SU-DHL-6 (cell line): Measurements from ENCODE around the gene EBI3.

Source experiments
- H2AFZ ChIP-seq: fragments of 200-600 bp; sonication (generic); 2 replicates; pipeline ENCODE4 v1.6.1; 2014; ENCODE audit warnings: low read depth, mild to moderate bottlenecking, moderate library complexity, mixed read lengths, antibody characterized with exemption, low read length; ENCODE audit not compliant: severe bottlenecking
- H3F3A ChIP-seq: fragments of 200-600 bp; shearing (Covaris generic); 2 replicates; pipeline ENCODE4 v1.6.0; 2016; ENCODE audit warnings: antibody characterized with exemption, mild to moderate bottlenecking; ENCODE audit not compliant: insufficient read depth
- H3K27ac ChIP-seq: fragments of 200-600 bp; sonication (generic); 2 replicates; pipeline ENCODE4 v1.5.1; 2016; ENCODE audit warnings: low read depth, mild to moderate bottlenecking, low read length, moderate library complexity, mixed read lengths
- H3K27me3 ChIP-seq: fragments of 200-600 bp; sonication (generic), shearing (Covaris generic); 2 replicates; pipeline ENCODE4 v1.6.0; 2014; ENCODE audit warnings: mild to moderate bottlenecking, low read length
- H3K36me3 ChIP-seq: fragments of 200-600 bp; sonication (generic); 2 replicates; pipeline ENCODE4 v1.6.1; 2014; ENCODE audit warnings: mild to moderate bottlenecking, low read length, mixed read lengths
- H3K4me2 ChIP-seq: fragments of 300-600, 200-600 bp; shearing (Covaris generic), sonication (generic); 2 replicates; pipeline ENCODE4 v1.6.0; 2014; ENCODE audit warnings: low read length, low read depth, mild to moderate bottlenecking; ENCODE audit not compliant: poor library complexity, severe bottlenecking
- H3K4me3 ChIP-seq: fragments of 200-600 bp; sonication (generic); 2 replicates; pipeline ENCODE4 v1.5.1; 2014; ENCODE audit warnings: antibody characterized with exemption, low read length, mild to moderate bottlenecking, mixed read lengths; ENCODE audit not compliant: insufficient read depth, poor library complexity, severe bottlenecking
- H3K79me2 ChIP-seq: fragments of 200-600 bp; sonication (generic); 2 replicates; pipeline ENCODE4 v1.6.1; 2014; ENCODE audit warnings: mild to moderate bottlenecking, low read length, moderate library complexity; ENCODE audit not compliant: insufficient read depth
- H3K9ac ChIP-seq: fragments of 200-600 bp; sonication (generic); 2 replicates; pipeline ENCODE4 v1.7.0; 2014; ENCODE audit warnings: mild to moderate bottlenecking, low read length
- H3K9me2 ChIP-seq: fragments of 200-600 bp; sonication (generic); replicated peaks from 2 replicates; pipeline ENCODE4 v1.6.1; 2014; ENCODE audit warnings: low read length; ENCODE audit not compliant: insufficient read depth
- H3K9me3 ChIP-seq: fragments of 200-600 bp; sonication (generic); 2 replicates; pipeline ENCODE4 v1.6.1; 2014; ENCODE audit warnings: low read length, mixed read lengths; ENCODE audit not compliant: insufficient read depth
- H4K20me1 ChIP-seq: fragments of 200-600 bp; sonication (generic); 2 replicates; pipeline ENCODE4 v1.6.1; 2014; ENCODE audit warnings: low read depth, mild to moderate bottlenecking, antibody characterized with exemption, low read length, moderate library complexity, mixed read lengths
- CTCF ChIP-seq: fragments of 200-600 bp; sonication (generic); IDR thresholded peaks from one replicate; pipeline ENCODE4 v1.5.1; 2017; ENCODE audit warnings: antibody characterized with exemption, mild to moderate bottlenecking, low read length, moderate library complexity; ENCODE audit not compliant: insufficient read depth, poor library complexity, severe bottlenecking
- EZH2phosphoT487 ChIP-seq: fragments of 200-600 bp; sonication (generic), shearing (Covaris generic); conservative IDR thresholded peaks from 2 replicates; pipeline ENCODE4 v1.6.1; 2018; ENCODE audit warnings: mild to moderate bottlenecking, antibody characterized with exemption, low read length, moderate library complexity, mixed read lengths

Gene EBI3

GRCh38 chr19:4258181-4258580, 28.9 kb downstream of the EBI3 start:
- H3K36me3 ChIP-seq, result peaks cover 18% of the 10 kb centered on the region
- H3K9ac ChIP-seq, result no peak overlapping the region
- no peak overlapping the region for H2AFZ ChIP-seq
- no peaks in the 10 kb centered on the region for H3K9me3 ChIP-seq
- H4K20me1 ChIP-seq, result no peaks in the 10 kb centered on the region
- TF ChIP-seq EZH2phosphoT487 (no peak), CTCF (no peak)
- no peak overlapping the region for H3K27ac ChIP-seq
- no peaks in the 10 kb centered on the region for H3K79me2 ChIP-seq
- H3K4me2 ChIP-seq, result no peak overlapping the region
- H3K27me3 ChIP-seq, result no peaks in the 10 kb centered on the region
- H3K4me3 ChIP-seq, result no peak overlapping the region
- H3F3A ChIP-seq, result no peaks in the 10 kb centered on the region
- no peaks in the 10 kb centered on the region for H3K9me2 ChIP-seq

GRCh38 chr19:4260613-4261191, 31.4 kb downstream of the EBI3 start:
- Histone ChIP-seq H3K9me3 (no peaks in the 10 kb centered on the region), H3K4me3 (no peak overlapping the region), H3K27me3 (no peaks in the 10 kb centered on the region), H4K20me1 (no peaks in the 10 kb centered on the region), H3K4me2 (no peak overlapping the region), H3K36me3 (peaks cover 7% of the 10 kb centered on the region; the same call in 1 of the 2 replicates), H3F3A (no peaks in the 10 kb centered on the region), H3K27ac (no peak overlapping the region), H3K79me2 (no peaks in the 10 kb centered on the region), H2AFZ (no peak overlapping the region), H3K9ac (no peak overlapping the region), H3K9me2 (no peaks in the 10 kb centered on the region)
- TF ChIP-seq CTCF (no peak), EZH2phosphoT487 (no peak)

GRCh38 chr19:4264812-4265211, 35.5 kb downstream of the EBI3 start:
- Histone ChIP-seq H3K9ac (no peak overlapping the region), H3K36me3 (peaks cover 2% of the 10 kb centered on the region; the same call in 1 of the 2 replicates), H3K4me3 (no peak overlapping the region), H3F3A (no peaks in the 10 kb centered on the region), H3K79me2 (no peaks in the 10 kb centered on the region), H3K27ac (no peak overlapping the region), H4K20me1 (no peaks in the 10 kb centered on the region), H3K4me2 (no peak overlapping the region), H3K9me2 (no peaks in the 10 kb centered on the region), H3K9me3 (no peaks in the 10 kb centered on the region), H2AFZ (no peak overlapping the region), H3K27me3 (no peaks in the 10 kb centered on the region)
- TF ChIP-seq EZH2phosphoT487, result no peak
- TF ChIP-seq CTCF, result no peak
